Measurements from ENCODE around the gene VGLL2.
"Not testable (repeated sequence)": the region's sequence is repeated elsewhere in the genome, so short reads cannot be mapped to it uniquely, and the experiment has no call there.

The VGLL2 gene, protein sequence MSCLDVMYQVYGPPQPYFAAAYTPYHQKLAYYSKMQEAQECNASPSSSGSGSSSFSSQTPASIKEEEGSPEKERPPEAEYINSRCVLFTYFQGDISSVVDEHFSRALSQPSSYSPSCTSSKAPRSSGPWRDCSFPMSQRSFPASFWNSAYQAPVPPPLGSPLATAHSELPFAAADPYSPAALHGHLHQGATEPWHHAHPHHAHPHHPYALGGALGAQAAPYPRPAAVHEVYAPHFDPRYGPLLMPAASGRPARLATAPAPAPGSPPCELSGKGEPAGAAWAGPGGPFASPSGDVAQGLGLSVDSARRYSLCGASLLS
- total RNA-seq = 0 to 0.12 (median 0) reads per million in 4 donors

DNA sequence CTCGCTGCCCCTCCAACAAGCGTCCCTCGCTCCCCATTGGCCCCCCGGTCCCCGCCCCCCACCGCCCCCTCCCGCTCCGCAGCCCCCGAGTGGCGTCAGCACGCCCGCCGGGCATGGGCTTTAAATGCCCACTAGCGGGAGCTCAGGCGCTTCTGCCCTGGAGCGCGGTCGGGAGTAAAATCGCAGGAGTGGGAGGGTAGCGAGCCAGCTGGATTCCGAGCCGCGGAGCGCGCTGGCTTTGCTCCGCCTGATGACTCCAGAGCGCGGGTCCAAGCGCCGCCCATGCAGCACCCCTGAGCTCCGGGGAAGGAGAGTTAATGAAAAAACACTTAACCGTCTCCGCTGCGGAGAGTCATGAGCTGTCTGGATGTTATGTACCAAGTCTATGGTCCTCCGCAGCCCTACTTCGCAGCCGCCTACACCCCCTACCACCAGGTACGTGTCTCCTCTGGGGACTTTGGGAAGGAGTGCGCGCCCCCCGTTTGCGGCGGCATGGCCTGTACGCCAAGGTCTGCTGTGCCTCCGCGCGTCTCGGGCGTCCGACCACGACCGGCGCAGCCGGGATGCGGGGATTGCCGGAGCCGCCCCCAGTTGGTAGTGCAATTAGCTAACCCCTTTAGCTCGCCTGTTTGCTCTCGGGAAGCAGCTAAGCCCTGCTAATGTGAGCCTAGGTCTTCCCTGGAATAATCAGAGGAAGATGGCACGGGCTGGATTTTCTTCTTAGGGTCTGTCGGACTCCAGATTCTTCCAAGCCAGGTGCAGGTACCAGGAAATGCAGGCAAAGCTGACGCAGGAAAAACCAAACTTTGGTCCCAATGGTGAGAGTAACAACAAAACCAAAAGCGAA lies at the start of gene VGLL2:
VGLL2 (plus strand) TSS at position 149 of the 847 bp plus-strand sequence; CDS start at position 355, 206 bp downstream.
- no peak for DNase-seq

DNA sequence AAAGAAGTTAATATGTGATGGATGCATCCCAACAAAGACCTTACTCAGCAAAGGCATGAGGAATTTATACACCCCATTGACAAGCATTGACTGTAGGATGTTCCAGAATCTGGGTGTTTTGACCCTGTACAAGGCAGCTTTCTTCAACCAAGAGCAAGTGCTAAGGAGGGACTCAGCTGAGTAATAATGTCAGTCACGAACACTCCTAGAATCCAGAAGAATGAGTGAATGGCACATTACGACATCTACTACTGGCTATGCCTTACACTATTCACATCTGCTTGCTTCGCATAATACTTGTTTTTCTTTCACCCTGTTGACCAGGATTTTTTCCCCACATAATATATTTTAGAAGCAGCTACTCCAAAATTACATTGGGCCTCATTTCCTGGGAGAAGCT lies 42.5 kb upstream of the VGLL2 start:
- no peak for DNase-seq

DNA sequence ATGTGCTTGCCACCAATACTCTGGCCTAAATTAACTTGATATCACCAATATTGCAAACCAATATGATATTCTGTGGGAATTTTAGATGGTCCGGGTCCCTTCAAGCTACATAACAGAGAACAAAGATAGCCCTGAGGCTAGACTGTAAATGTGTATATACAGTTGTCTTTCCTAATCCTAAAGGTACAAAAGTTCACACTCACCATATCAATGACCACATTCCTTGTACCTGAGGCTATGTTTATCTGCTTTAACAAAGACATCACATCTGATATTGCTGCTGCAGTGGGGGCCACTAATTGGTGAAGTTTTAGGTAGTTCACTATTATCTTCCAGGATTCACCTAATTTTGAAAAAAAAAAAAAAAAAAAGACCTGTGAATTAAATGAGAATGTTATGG lies 38.6 kb upstream of the VGLL2 start:
- DNase-seq = no peak

DNA sequence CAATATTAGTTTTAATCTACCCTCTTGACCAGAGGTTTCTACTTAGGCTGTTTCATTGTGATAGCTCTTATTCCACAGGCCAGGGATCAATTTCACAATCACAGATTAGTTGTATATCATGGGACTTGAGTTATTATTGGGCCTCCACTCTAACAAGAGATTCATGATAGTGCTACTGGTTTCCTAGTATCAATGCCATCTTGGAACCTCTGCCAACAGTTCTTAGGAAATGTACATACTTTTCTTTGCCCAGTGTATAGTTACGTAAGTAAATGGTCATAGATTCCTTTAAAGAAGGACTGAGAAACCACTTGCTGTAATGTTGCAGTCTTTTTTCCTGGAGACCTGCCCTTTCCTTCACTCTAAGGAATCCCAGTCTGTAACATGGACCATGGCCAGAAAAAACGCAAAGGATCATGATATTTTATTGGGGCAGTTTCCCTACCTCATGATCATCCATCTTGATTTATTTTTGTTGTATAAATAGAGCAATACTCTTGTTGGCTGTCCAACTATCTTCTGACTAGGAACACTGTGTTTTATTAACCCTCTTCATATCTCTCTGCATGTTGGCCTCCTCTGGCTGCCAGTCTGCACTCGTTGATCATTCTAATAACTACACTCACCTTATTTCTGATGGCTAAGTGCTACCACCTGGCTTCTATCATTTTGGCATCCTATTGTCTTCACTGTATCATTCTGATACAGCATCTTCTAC lies 38.0 kb upstream of the VGLL2 start:
- DNase-seq = no peak

DNA sequence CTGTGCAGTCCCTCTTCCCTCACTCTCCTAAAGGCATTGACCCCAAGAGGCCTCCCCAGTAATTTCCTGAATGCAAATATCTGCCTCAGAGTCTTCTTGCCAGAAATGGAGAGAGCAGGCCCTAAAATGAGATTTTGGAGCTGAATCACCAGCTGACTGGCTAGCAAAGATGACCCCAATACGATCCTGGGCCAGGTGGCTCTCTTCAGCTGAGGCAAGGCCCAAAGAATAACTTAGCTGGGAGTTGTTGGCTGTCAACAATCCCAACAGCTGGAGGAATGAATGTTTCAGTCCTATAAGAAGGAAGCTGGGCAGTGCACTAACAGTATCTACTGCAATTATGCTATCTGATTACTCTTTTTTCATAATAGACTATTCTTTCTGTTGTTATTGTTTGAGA lies 37.2 kb upstream of the VGLL2 start:
- no peak for DNase-seq

DNA sequence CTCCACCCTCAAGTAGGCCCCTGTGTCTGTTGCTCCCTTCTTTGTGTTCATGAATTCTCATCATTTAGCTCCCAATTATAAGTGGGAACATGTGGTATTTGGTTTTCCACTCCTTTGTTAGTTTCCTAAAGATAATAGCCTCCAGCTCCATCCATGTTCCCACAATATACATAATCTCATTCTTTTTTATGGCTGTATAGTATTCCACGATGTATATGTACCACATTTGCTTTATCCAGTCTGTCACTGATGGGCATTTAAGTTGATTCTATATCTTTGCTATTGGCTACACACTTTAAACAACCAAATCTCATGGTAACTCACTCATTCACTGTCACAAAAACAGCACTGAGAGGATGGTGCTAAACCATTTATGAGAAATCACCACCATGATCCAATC lies 35.5 kb upstream of the VGLL2 start:
- DNase-seq = no peak

DNA sequence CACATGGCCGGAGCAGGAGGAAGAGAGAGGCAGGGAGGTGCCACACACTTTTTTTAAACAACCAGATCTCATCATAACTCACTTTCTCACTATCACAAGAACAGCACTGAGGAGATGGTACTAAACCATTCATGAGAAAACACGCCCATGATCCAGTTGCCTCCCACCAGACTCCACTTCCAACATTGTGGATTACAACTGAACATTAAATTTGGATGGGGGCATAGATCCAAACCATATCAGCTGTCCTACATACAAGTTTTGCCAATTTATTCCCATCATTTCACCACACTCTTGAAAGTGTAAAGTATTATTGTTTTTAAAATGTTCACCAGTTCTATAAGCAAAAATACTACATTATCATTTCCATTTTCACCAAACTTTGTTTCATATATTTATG lies 33.9 kb upstream of the VGLL2 start:
- no peak for DNase-seq

DNA sequence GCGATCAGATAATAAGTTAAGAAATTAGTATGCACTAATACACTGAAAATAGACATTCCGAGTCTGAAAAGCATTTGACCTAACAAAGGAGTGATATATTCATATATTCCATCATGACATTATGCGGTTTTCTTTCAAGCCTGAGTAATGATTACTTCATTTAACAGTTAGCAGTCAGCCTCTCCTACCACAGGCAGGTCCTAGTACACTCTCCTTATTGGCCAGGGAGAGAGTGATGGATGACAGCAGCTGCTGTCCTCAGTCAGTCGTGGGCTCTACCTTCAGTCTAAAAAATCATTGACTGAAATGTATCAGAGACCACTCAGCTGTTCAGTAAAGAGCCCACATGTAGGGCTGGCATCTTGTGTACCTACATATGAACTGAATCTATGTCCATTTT lies 33.2 kb upstream of the VGLL2 start:
- no peak for DNase-seq

DNA sequence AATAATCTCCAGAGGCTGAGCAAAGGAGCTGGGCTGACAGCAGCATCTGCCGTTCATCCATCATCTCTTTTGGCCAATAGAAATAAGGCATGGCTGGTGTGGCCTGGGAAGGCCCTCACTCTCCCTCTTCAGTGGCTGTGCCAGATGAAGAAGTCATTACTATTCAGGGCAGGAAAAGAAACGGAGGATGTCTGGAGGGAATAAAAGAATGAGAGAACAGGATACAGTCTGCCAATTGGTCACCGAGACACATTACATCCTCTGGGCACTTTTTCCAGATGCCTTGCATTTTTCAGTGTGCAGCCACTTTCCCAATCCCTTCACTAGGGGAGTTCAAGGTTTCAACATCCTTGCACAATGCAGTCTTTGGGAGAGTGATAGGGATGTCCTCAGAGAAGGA lies 32.2 kb upstream of the VGLL2 start:
- DNase-seq = no peak

DNA sequence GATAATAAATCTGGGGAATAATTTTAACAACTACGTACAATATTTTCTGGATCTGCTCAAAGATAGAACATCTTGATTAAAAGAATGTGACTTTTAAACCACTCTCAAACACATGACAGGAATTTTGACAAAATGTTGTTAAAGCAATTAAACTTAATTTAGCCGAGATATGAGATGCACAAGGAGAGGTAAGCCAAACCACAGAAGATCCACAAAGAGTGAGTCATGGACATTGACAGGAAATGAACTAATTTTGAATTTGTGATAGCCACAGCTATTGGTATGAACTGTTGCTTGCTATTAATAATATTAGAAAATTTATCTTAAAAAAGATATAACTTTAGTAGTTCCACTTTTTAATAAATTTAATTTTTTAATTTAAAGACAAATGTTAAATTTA lies 27.8 kb upstream of the VGLL2 start:
- DNase-seq = no peak

DNA sequence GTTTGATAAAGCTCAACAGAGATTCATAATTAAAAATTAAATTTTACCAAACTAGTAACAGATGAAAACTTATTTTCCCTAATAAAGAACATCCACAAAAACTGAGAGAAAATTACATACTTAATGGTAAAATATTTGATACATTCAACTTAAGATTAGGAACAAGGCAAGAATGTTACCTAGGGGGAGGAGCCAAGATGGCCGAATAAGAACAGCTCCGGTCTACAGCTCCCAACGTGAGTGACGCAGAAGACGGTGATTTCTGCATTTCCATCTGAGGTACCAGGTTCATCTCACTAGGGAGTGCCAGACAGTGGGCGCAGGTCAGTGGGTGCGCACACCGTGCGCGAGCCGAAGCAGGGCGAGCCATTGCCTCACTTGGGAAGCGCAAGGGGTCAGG lies 20.8 kb upstream of the VGLL2 start:
- DNase-seq = not testable (repeated sequence)

DNA sequence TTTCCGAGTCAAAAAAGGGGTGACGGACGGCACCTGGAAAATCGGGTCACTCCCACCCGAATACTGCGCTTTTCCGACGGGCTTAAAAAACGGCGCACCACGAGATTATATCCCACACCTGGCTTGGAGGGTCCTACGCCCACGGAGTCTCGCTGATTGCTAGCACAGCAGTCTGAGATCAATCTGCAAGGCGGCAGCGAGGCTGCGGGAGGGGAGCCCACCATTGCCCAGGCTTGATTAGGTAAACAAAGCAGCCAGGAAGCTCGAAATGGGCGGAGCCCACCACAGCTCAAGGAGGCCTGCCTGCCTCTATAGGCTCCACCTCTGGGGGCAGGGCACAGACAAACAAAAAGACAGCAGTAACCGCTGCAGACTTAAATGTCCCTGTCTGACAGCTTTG lies 20.4 kb upstream of the VGLL2 start:
- DNase-seq = not testable (repeated sequence)

DNA sequence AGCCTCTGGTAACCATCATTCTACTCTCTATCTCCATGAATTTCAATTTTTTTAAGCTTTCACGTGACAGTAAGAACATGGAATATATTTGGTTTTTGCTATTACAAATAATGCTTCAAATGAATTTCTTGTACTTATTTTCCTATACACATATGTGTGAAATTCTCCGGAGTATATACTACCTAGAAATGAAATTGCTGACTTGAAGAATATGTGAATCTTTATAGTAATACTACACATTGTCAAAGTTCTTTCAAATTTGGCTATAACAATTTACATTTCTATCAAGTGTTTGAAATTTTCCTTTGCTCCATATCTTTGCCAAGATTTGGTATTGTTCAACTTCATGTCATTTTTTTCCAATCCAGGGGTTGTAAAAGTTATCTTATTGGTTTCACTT lies 11.6 kb upstream of the VGLL2 start:
- no peak for DNase-seq

DNA sequence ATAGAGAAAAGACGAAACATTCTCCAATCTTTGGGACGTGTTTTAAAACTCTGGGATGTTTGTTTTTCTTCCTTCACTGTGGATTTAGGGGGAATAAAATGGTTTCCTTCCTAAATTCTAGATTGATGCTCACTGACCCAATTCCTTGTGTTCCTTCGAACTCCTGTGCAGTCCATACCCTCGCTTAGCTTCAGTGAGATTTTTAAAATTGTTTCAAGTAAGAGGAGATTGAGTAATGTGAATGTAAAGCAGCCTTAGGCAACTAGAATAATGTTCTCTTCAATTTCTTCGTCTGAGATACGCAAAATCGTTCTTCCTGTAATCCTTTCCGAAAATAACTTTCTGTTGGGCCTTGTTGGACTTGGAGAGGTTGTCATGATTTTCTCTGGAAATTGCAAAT lies 2.6 kb upstream of the VGLL2 start:
- no peak for DNase-seq

DNA sequence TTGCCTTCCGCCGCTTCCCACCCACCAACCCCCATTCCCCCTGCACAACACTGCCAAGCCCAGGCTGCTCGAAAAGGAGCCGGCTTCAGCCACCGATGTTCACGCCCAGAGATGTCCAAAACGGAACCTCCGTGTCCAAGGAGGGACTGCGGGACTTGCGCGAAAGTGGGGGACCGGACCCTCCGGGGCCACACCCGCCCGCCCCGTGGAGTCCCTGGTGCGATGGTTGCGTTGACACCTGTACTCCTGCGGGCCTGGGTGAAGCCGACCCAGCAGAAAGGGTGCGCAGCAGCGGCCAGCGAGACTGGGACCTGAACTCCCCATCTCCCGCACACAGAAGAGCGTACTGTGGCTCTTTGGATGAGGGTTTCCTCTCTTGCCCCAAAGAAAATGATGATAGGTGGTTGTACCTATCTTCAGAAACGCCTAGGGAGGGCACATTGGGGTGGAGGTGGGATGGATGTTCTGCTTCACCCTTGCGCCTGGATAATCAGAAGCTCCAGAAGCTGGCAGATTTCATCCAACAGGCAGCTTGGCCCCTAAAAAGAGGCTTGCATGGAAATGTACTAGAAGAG lies 1.9 kb upstream of the VGLL2 start:
- no peak for DNase-seq

DNA sequence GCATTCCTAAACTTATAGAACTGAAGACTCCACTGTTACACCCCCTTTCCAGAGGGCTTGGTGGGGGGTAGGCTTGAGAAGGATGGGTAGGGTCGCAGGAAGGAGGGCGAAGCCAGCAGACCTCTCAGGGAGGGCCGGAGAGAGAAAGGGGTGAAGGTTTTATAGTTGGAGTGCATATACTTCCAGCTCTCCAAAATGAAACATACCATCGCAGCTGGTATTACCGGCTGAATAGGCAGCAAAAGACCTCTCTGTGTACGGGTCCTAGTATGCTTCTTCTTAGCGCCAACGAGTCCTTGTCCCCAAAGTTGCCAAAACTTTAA lies 1.0 kb upstream of the VGLL2 start:
- no peak for DNase-seq

DNA sequence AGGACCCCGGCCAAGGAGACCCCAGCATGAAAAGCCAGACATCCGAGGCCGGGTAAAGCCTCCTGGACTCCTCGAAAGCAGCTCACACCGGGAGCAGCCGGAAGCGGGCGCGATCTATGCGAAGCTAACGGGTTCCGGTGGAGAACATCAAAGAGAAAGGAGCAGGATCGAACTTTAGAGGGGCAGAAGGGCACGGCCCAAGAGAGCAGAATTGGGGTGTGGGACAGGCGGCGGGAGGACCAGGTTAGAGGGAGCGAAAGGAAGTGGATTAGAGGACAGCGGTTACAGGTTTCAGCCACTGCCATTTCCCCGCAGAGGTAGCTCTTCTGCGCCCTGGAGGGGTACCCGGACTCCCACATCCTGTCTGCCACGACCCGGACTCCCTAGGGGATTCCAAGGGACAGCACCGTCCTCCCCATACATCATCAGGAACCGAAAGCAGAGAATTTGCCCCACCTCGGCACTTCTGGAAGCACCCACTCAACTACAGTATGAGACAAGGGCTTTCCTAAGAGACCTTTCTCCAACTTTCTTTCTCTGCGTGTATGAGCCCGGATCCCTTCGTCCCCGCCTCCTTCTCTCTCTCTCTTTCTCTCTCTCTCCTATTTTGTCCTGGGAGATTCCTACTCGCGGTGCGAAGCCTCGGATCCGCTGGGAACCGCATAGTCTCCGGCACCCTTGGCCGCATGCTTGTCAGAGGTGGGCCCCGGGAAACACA lies 507 bp upstream of the VGLL2 start:
- peak in 1 of 5 donors; percentile 2 for DNase-seq

DNA sequence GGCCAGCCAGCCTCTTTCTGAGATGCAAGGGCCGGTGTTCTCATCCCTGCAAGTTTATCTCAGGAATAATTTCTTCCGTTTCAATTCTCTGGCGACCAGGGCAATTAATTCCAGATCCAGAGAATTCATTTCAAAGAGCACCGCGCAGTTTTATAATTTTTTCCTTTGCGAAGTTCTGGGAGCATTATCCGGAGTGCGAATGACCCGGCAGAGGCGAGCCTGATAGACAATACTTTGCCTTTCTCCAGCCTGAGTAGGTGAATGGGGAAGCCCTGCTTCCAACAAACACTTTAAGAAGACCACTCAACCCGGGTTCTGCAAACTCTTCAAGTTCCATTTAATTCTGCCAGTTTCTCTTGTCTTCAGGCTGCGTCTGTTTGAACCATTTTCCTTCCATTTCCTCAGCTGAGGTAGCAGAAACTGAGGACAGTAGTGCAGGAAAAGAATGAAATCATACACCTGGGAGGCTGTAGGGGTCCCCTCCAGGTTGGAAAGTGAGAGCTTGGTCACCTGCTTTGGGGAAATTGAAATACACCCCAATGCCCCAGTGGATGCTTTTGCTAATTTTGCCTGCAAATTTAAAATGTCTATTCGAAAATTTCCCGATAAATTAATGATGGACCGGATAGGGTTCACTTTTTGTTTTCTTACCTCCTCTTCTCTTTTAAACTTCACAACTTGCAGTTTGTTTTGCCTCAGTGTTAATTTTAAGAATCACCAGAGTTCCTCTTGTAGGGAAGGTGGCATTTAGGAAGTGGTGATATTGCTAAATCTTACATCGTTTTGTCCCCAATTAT lies 1.1 kb downstream of the VGLL2 start:
- DNase-seq = no peak

DNA sequence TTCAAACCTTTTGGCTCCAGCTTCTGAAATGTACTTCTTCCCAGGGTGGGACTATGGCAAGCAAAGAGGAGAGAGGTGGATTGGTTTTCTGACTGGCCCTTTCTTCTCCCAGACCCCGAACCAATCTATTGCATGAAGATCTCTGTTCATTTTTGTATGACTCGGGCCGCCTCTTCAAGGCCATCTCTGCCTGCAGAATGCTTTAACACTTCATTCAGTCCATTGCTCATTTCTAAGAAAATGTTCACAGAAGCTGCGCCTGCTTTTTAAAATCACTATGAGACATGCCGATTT lies 1.6 kb downstream of the VGLL2 start:
- DNase-seq = no peak

DNA sequence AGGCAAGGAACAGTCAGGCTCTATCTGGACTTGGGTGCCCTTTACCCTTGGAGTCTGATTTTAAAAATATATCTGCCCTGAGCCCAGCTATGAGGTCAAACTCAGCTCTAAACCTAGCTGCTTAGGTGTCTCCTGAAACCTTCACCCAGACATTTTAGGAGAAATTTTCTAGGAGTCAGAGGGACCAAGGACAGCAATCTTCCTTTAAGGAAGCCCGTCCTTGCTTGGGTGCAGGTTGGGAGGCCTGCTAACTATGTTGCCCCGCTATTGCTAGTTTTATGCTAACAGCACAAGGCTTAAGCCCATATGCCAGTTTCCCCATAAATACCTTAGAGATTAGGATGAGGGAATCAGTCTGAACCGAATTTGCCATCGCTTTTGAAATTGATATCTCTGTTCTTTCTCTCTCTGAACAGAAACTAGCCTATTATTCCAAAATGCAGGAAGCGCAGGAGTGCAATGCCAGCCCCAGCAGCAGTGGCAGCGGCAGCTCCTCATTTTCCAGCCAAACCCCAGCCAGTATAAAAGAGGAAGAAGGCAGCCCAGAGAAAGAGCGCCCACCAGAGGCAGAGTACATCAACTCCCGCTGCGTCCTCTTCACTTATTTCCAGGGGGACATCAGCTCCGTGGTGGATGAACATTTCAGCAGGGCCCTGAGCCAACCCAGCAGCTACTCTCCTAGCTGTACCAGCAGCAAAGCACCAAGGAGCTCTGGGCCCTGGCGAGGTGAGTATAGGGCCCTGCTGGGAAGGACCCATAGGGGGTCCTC lies 2.6 kb downstream of the VGLL2 start:
- no peak for DNase-seq

DNA sequence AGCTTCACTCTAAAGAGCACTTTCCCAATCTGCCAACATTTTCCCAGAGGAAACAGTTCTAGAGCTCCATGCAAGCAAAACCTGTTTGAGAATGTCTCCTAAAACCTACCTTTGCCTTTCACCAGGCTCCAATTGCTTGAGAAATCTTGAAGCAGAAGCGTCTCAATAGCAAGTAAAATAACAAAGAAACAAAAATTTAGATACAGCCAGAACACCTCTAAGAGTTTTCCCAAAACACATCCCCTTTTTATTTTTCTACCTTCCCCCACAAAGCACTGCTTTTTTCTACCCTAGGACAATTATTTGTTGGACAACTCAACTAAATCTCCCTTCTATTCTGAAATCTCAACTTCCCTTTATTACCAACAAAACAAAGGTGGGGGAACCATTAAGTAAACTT lies 3.6 kb downstream of the VGLL2 start:
- no peak for DNase-seq

Data from T-helper 1 cell (primary cell).